ENCODE measurements around the gene PAQR4.
"Not testable (repeated sequence)": the region's sequence is repeated elsewhere in the genome, so short reads cannot be mapped to it uniquely, and the experiment has no call there.

PAQR4 gene

GRCh38 chr16:2942045-2942444 is 27.1 kb upstream of the PAQR4 start:
- in situ Hi-C loops (cut with MboI; ENCODE audit: low sequenced_read_pairs): no loop called here

- in situ Hi-C loops (cut with MboI; ENCODE audit: low sequenced_read_pairs): not testable (repeated sequence)
These were observed 25.4 kb upstream of the PAQR4 start for GRCh38 chr16:2943716-2944115.

GRCh38 chr16:2946649-2947048 is 22.5 kb upstream of the PAQR4 start:
- in situ Hi-C loops (cut with MboI; ENCODE audit: low sequenced_read_pairs): no loop called here

GRCh38 chr16:2948807-2949704 is 20.1 kb upstream of the PAQR4 start:
- in situ Hi-C loops (cut with MboI; ENCODE audit: low sequenced_read_pairs): no loop called here

DNA sequence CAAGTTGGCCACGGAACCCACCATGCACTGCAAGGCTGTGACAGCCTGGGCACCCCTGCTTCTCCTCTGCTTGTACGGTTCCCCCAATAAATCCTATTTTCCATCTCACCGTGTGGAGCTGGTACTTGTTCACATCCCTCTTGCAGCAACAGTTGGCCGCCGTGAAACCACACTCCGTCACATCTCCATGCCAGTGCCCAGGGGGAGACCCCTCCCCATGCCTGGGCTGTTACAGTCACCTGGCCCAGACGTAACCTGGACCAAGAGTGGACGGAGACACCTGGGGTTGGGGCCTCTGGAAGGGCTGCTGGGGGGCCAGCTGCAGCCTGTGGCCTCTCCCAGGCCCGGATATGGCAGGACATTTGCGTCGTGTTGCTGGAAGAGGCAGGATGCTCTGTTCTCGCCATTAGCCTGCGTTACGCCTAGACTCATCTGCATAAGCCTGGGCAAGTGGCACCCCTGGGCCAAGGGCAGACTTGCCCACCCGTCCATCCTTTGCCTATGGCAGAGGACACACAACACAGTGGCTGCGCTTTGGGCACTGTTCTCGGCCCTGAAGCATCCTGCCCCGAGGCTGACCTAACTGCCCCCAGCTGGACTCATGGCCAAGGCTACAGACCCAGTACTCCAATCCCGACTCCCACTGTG is 19.3 kb upstream of the PAQR4 start:
- in situ Hi-C loops (cut with MboI; ENCODE audit: low sequenced_read_pairs): no loop called here

- in situ Hi-C loops (cut with MboI; ENCODE audit: low sequenced_read_pairs): no loop called here
These were observed 18.8 kb upstream of the PAQR4 start for GRCh38 chr16:2950353-2950724.

DNA sequence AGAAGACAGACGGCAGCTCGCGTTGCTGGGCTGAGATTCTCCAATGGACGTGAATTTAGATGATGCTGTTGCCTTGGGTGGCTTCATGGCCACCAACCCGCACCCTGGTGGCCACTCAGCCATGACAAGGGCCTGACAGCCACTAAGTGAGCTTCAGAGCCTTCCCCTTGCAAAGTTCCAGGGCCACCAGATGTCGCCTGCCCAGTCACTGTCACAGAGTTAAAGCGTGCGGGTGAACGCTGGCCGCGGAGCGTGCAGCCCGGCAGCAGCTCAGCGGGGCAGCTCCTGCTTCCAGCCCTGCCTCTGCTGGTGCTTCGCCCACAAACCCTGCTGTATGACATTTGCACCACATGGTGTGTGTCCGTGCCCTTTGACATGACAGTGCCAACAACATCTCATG is 18.4 kb upstream of the PAQR4 start:
- in situ Hi-C loops (cut with MboI; ENCODE audit: low sequenced_read_pairs): no loop called here

GRCh38 chr16:2952679-2953078 is 16.5 kb upstream of the PAQR4 start:
- in situ Hi-C loops (cut with MboI; ENCODE audit: low sequenced_read_pairs): no loop called here

GRCh38 chr16:2953706-2954627 is 15.2 kb upstream of the PAQR4 start:
- in situ Hi-C loops (cut with MboI; ENCODE audit: low sequenced_read_pairs): no loop called here

DNA sequence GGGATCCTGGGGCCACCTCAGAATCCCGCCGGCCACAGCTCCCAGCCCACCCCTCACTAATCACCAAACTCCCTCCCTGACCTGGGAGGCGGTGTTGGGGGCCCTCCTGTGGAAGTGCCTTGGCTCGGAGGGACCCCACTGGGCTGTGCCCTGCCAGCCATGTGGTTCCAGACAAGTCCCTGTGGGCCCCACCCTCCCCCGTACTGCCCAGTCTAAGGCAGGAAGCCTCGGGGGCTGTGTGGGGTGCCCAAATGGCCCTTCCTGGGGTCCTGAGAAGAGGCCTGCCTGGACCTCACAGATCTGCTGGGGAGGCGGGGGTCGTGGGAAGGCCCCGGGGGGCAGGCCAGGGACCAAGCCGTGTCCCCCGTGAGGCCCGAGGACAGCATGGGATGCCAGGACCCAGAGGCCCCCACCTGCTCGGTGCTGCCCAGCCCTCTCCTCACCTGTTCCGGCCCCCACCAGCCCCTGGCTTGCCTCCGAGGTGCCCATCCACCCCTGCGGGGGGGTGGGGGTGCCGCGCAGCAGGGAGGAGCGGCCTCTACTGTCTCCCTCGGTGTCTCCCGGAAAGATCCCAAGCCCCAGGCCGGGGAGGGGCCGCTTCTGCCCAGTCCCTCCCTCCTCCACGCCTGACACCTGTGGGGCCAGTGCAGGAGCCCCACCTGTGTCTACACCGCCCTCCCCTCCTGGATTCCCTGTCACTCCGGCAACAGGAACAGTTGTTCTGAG is 14.3 kb upstream of the PAQR4 start:
- in situ Hi-C loops (cut with MboI; ENCODE audit: low sequenced_read_pairs): no loop called here

- in situ Hi-C loops (cut with MboI; ENCODE audit: low sequenced_read_pairs): no loop called here
These were observed 13.7 kb upstream of the PAQR4 start for GRCh38 chr16:2955438-2955778.

GRCh38 chr16:2955779-2956578 is 13.2 kb upstream of the PAQR4 start:
- in situ Hi-C loops (cut with MboI; ENCODE audit: low sequenced_read_pairs): no loop called here

DNA sequence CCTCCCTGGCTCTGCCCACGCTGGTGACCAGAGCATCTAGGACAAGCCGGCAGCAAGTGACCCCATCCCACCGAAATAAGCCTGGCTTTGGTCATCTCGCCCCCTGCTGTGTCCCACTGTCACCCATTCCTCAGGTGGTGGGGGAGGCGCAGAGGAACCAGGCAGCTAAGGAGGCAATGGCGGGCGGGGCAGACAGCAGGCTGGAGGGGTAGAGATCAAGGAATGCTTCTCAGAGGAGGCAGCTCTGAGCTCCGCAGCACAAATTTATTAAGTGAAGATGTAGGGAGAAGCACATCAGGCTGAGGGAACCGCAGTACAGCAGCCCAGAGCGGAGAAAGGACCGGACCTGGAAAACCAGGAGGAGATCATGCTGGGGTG is 12.6 kb upstream of the PAQR4 start:
- in situ Hi-C loops (cut with MboI; ENCODE audit: low sequenced_read_pairs): no loop called here

DNA sequence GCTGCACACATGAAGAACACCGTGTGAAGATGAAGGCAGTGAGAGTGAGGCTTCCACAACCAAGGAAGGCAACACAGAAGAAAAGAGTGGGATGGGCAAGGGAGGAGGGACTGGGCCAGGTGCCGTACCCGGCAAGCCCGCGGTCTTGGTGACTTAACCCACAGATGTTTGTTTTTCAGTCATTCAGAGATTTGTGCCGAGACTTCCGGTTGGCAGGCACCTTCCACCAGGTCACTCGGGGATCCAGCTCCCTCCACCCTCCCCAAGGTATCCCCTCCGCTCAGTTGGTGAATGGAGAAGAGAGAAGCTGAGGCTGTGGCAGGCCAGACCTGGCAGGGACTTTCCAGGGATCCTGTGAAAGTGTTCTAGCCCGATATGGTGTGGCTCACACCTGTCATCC is 9.9 kb upstream of the PAQR4 start:
- in situ Hi-C loops (cut with MboI; ENCODE audit: low sequenced_read_pairs): no loop called here

- in situ Hi-C loops (cut with MboI; ENCODE audit: low sequenced_read_pairs): no loop called here
These were observed 8.8 kb upstream of the PAQR4 start for GRCh38 chr16:2960183-2961010.

- in situ Hi-C loops (cut with MboI; ENCODE audit: low sequenced_read_pairs): no loop called here
These were observed 6.6 kb upstream of the PAQR4 start for GRCh38 chr16:2962334-2963073.

- in situ Hi-C loops (cut with MboI; ENCODE audit: low sequenced_read_pairs): no loop called here
These were observed 6.0 kb upstream of the PAQR4 start for GRCh38 chr16:2963074-2963722.

All from HL-60/S4 treated with phorbol 12-myristate 13-acetate at 8.2 ng/mL for 4 days and 3 days (cell line).